Fibroblast of skin of left quadriceps (primary cell): Measurements from ENCODE around the gene TMEM176B.

Source experiments
- DNase-seq, 2 experiments: peaks; one replicate each; pipeline ENCODE4 v3.0.0-alpha.2; 2013; ENCODE audit warnings: low read depth in 2 of 2

Gene TMEM176B

DNA sequence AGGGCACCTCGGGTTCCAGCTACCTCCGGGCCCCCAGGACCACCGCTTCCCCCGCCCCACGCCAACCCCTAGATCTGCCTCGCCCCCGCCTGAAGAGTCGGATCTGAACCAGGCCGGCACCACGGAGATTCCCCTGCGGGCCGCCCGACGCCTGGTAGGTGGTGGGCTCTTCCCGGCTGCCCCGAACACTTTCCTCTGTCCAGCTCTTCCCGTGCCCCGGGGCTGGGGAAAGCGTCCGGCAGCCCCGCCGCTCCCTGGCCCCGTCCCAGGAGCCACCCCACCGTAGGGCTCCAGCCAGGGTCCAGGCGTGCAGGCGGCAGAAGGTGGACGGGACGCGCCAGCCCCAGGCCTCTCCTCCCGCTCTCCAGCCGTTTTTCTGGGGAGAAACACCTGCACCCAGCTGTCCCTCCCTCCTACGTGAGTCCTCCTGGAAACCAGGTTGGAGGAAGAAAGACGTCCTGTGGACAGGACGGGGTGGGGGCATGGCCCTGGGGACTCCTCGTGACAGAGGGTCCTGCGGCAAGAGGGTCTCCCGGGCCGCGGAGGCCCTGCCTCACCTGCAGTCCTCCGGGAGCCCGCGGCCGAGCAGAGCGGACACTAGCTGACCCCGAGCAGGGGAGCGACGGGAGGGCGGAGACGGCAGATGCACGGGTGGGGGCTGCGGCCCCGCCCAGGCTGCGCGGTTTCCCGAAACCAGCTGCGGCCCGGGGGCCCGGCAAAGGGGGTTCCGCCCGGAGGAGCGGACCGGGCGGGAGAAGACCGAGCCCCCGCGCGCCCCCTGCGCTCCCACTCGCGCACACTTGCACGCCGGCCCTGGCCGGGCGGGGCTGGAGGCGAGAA, at the start of gene TMEM176B:
TSS of gene TMEM176B (minus strand) at position 624 of the 840 bp plus-strand sequence. CDS start 3,795 bp downstream, outside the sequence.
- DNase-seq = no peak

DNA sequence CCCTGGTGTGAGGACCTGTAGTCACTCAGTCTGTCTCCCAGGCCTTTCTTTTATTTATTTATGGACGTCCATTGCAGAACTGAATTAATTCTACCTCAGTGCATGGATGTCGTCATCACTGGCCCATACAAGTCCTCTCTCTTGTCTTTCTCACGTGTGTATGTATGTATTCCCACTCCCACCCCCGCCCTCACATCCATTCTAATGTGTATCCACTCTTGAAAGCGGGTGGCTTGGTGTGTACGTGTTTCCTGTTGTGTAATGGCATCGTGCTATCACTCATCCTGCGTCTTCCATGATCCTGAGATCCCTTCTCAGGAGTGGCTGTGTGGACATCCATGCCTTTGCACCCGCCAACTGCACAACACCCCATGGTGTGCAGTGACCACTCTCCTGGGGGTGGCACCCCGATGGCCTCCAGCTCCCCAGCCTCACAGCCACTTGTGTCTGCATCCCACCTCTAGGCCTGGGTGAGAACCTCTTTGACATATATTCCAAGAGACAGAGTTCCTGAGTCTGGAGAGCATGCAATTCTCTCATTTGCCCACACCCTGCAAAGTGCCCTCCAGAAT, 49.1 kb upstream of the TMEM176B start:
- DNase-seq = no peak

GRCh38 chr7:150848561-150849115, 48.5 kb upstream of the TMEM176B start:
- DNase-seq = no peak

GRCh38 chr7:150848111-150848510, 47.9 kb upstream of the TMEM176B start:
- no peak for DNase-seq

DNA sequence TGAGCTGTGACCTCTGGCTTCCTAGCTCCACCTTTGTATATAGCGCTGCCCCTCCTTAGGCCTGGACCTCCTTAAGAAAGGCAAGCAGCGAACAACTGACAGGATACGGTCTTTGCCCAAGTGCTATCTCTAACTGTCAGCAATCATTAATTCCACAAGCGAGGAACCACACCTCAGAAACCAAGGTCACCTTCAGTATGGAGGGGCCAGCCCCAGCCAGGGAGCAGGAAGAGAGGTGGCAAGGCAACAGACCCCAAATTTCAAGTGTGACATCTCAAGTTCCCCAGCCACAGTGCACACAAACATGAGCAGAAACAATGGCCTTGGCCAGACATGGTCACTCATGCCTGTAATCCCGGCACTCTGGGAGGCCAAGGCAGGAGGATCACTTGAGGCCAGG, 47.4 kb upstream of the TMEM176B start:
- DNase-seq = no peak

DNA sequence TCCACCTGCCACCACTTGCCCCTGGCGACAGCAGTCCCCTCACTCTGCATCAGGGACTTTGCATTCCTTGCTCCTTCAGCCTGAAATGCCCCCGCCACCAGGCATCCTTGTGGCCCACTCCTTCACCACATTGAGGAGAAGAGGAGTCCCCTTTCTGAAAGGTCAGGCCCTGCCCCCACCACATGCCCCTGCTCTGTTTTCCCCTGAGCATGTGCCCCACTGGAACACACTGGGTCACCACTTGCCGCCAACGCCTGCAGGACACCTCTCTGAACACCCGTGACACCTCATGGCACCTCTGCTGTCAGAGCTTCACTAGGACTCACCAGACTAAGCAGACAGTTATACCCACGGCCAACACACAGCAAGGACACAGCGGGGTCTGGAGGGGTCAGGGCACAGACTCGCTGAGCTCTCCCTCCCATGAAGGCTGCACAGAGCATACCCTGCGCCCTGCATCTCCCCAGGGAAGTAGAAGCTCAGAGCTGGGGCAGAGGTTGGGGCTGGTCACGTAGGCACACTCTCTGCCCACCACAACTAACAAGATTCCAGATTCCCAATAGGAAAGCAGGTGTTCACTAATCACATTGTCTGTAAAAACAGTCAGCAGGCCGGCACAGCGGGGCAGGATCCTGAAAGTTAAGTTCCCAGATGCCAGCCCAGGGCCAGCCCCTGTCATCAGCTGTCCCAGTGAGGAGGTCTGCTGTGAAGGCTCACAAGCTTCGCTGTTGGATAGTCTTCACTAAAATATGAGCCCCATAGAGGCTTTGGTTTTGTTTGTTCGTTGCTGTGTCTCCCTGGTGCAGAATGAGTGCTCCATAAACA, 46.3 kb upstream of the TMEM176B start:
- DNase-seq = no peak

DNA sequence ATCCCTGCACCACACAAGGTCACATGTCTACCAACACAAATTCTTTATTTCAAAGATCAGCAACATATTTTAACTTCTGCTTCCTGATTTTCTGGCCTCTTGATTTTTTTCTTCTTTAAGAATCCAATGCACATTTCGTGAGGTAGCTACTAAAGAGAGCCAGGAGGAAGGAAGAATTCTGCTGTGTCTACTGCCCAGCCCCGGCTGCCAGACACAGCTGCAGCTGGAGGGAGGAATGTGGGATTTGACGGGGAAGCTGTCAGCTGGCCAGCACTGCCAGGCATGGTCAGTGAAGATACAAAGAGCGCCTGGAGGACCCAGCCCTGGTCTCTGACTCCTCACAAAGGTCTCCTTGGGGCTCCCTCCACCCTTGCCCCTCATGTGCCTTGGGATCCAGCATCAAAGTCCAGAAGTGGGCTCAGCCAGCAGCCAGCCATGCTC, 45.3 kb upstream of the TMEM176B start:
- no peak for DNase-seq

GRCh38 chr7:150842716-150843115, 42.6 kb upstream of the TMEM176B start:
- DNase-seq = no peak

GRCh38 chr7:150842018-150842417, 41.9 kb upstream of the TMEM176B start:
- no peak for DNase-seq

- no peak for DNase-seq
Measured at GRCh38 chr7:150838965-150839650, 38.9 kb upstream of the TMEM176B start.

GRCh38 chr7:150835702-150836280, 35.6 kb upstream of the TMEM176B start:
- no peak for DNase-seq

DNA sequence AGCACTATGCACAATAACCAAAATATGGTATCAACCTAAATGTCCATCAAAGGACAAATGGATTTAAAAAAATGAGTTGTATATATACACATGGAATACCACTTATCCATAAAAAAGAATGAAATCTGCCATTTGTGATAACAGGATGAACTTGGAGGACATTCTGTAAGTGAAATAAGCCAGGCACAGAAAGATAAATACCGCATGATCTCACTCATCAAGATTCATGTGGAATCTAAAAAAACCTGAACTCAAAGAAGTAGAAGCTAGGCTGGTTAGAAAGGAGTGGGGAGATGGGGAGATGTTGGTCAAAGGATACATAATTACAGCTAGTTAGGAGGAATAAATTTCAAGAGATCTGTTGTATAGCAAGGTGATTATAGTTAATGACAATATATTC, 34.9 kb upstream of the TMEM176B start:
- no peak for DNase-seq

- no peak for DNase-seq
Measured at GRCh38 chr7:150831851-150832250, 31.7 kb upstream of the TMEM176B start.

GRCh38 chr7:150830937-150831336, 30.8 kb upstream of the TMEM176B start:
- no peak for DNase-seq

- DNase-seq = no peak
Measured at GRCh38 chr7:150829426-150829825, 29.3 kb upstream of the TMEM176B start.

DNA sequence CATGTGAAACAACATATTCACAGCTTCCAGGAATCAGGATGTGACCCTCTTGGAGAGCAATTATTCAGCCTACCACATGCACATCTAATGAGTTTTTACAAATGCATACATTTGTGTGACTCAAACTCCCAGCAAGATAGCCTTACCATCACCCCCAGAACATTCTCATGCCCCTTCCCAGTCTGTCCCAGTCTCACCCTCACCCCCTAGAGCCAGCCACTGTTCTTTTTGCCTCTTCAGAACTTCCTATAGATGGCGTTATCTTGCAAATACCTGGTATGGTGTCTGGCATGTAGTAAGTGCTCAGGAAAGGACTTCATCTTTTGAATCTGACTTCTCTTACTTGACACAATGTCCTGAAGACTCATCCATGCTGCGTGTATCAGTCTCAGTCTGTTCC, 28.2 kb upstream of the TMEM176B start:
- no peak for DNase-seq

GRCh38 chr7:150826061-150826849, 26.1 kb upstream of the TMEM176B start:
- no peak for DNase-seq

DNA sequence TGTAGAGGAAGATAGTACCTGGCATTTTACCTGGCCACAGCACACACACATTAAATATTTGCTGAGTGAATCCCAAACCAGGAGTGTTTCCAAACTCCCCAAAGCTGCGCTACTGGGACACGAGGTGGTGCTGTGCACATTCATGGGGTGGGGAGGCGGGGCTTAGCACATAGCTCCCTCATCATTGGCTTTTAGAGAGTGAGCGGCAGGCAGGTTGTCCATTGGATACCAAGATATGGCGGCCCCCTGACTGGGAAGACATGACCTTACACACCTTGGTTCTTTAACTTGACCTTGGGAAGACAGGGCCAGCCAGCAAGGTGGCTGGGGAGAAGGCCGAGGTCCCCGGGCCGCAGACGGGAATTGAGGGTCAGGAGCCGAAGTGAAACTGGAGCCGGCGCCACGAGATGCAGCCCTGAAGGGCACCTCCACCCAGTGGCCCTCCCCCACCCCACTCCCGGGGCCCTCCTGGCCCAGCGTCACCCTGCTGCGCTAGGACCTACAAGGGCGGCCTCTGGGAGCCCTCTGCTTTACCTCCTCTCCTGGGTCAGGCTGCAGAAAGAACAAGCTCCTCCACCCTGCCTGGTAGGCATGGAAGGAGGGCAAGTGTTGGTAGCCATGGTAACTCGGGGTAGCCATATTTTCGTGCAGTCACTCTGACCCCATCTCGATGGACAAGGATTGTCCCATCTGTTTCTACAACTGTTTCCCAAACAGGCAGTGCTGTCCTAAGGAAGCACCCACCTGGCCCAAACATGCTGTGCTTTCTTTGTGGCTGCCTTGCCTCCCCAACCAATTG, 24.4 kb upstream of the TMEM176B start:
- no peak for DNase-seq

- DNase-seq = no peak
Measured at GRCh38 chr7:150823484-150824126, 23.4 kb upstream of the TMEM176B start.
